Right lobe of liver (tissue), 4 donors: Measurements from ENCODE around the gene MCTP2.

ENCODE experiments used
- CTCF ChIP-seq, 4 donors: fragments of 200-600 bp in 3 of 4; fragments of 450-650 bp in 1 of 4; IDR thresholded peaks; one replicate each; pipeline versions ENCODE4 v1.5.1 to v1.8.0; 2016 to 2022; ENCODE audit warnings: antibody characterized with exemption in 4 of 4, mild to moderate bottlenecking in 2 of 4
- POLR2A ChIP-seq: fragments of 450-650 bp; IDR thresholded peaks from one replicate; pipeline ENCODE4 v1.6.1; 2017; ENCODE audit warnings: antibody characterized with exemption, mild to moderate bottlenecking
- donor health status: DM: no; HTN: no; CAD: no.
- donor health status: DM: no; HTN: no; CAD: no.
- donor health status: DM: no; HTN: yes; CAD: no.

GRCh38 chr15:94397337-94397736 is 166.0 kb downstream of the MCTP2 start:
- TF ChIP-seq CTCF (IDR thresholded peaks at IDR 0.05) (no peak), POLR2A (no peak)
